HepG2 (cell line): ENCODE measurements around the gene HLF. TPM values are rescaled to one million over a fixed set of nuclear protein-coding genes. Genes with fewer than 3 reads are reported as not detected.

Source experiments
- GZF1 ChIP-seq: sonication (generic); formaldehyde crosslinking; IDR thresholded peaks from 2 replicates; pipeline ENCODE4 v1.5.1; 2020; ENCODE audit warnings: mild to moderate bottlenecking, missing genetic modification reagents
- MAFG ChIP-seq: sonication (generic); formaldehyde crosslinking; IDR thresholded peaks from 2 replicates; pipeline ENCODE4 v1.5.1; 2020; ENCODE audit warnings: mild to moderate bottlenecking, missing genetic modification reagents
- POLR2AphosphoS2 ChIP-seq: IDR thresholded peaks from 2 replicates; pipeline ENCODE4 v1.6.1; 2011; ENCODE audit warnings: low read depth, low read length, improper control_type of control experiment
- SNAPC4 ChIP-seq: sonication (generic); formaldehyde crosslinking; IDR thresholded peaks from 2 replicates; pipeline ENCODE4 v1.4.0; 2020; ENCODE audit warnings: mild to moderate bottlenecking, missing genetic modification reagents
- SOX13 ChIP-seq, 3 experiments: fragments of 450-650 bp in 1 of 3; sonication (generic) in 1 of 3; formaldehyde crosslinking in 1 of 3; IDR thresholded peaks in 2 of 3; conservative IDR thresholded peaks in 1 of 3; 2 replicates each; pipeline versions ENCODE4 v1.5.0 to v1.6.1; 2016 to 2020; ENCODE audit warnings: antibody characterized with exemption in 1 of 3, mild to moderate bottlenecking in 1 of 3, missing compliant biosample characterization in 1 of 3, missing genetic modification reagents in 1 of 3, moderate library complexity in 1 of 3
- SOX5 ChIP-seq: IDR thresholded peaks from 2 replicates; pipeline ENCODE4 v1.6.1; 2016; ENCODE audit warnings: borderline replicate concordance
- SOX6 ChIP-seq, 2 experiments: fragments of 450-650 bp in 1 of 2; sonication (generic) in 1 of 2; formaldehyde crosslinking in 1 of 2; IDR thresholded peaks; 2 replicates each; pipeline versions ENCODE4 v1.4.0 to v1.6.1; 2017 to 2020; ENCODE audit warnings: antibody characterized with exemption in 1 of 2, mild to moderate bottlenecking in 1 of 2, missing genetic modification reagents in 1 of 2
- XRCC5 ChIP-seq: fragments of 200-400 bp; formaldehyde crosslinking; optimal IDR thresholded peaks from 2 replicates; pipeline ENCODE3; 2017; ENCODE audit warnings: mild to moderate bottlenecking, low read length
- ZBTB38 ChIP-seq: sonication (generic); formaldehyde crosslinking; IDR thresholded peaks from 2 replicates; pipeline ENCODE4 v1.5.1; 2020; ENCODE audit warnings: mild to moderate bottlenecking, missing genetic modification reagents
- ZNF253 ChIP-seq: sonication (generic); formaldehyde crosslinking; IDR thresholded peaks from 2 replicates; pipeline ENCODE4 v1.8.0; 2022; ENCODE audit warnings: mild to moderate bottlenecking, missing genetic modification reagents, borderline replicate concordance
- ZNF335 ChIP-seq: sonication (generic); formaldehyde crosslinking; IDR thresholded peaks from 2 replicates; pipeline ENCODE4 v1.4.0; 2020; ENCODE audit warnings: missing genetic modification reagents
- ZNF501 ChIP-seq: sonication (generic); formaldehyde crosslinking; IDR thresholded peaks from 2 replicates; pipeline ENCODE4 v1.5.1; 2020; ENCODE audit warnings: mild to moderate bottlenecking, moderate library complexity, missing genetic modification reagents
- ZNF556 ChIP-seq: sonication (generic); formaldehyde crosslinking; IDR thresholded peaks from 2 replicates; pipeline ENCODE4 v1.4.0; 2020; ENCODE audit warnings: mild to moderate bottlenecking, missing genetic modification reagents, borderline replicate concordance
- ZNF619 ChIP-seq: sonication (generic); formaldehyde crosslinking; IDR thresholded peaks from 2 replicates; pipeline ENCODE4 v1.4.0; 2020; ENCODE audit warnings: mild to moderate bottlenecking, missing genetic modification reagents
- ZNF7 ChIP-seq: IDR thresholded peaks from 2 replicates; pipeline ENCODE4 v1.6.1; 2016; ENCODE audit warnings: missing biosample characterization, missing genetic modification reagents
- ZNF816 ChIP-seq: sonication (generic); formaldehyde crosslinking; IDR thresholded peaks from 2 replicates; pipeline ENCODE4 v1.8.0; 2022; ENCODE audit warnings: missing genetic modification reagents, mild to moderate bottlenecking, borderline replicate concordance
- polyA plus RNA-seq, 8 experiments: library from polyadenylated mRNA; depleted of rRNA in 3 of 8; stranded (reverse) in 7 of 8; unstranded in 1 of 8; fragments of >200 nt; fragmentation: Illumina TruSeq in 4 of 8; extraction: Trizol in 4 of 8; gene quantifications; 2 replicates each; pipeline versions ENCODE4 v1.2.1 to v1.2.3, GENCODE V29; 2011 to 2016; ENCODE audit warnings: low read depth in 4 of 8, missing spikeins in 1 of 8, mixed read lengths in 1 of 8; ENCODE audit not compliant: insufficient read depth in 1 of 8
- total RNA-seq, 5 experiments: library from RNA; depleted of rRNA; stranded (reverse); fragments of >200 nt; fragmentation: Illumina TruSeq; extraction: Trizol; gene quantifications; 2 replicates each; pipeline ENCODE4 v1.2.3, GENCODE V29; 2016; ENCODE audit warnings: low read depth in 1 of 5
- TF ChIP-seq, protein P1 (sequence below): sonication (generic); formaldehyde crosslinking; IDR thresholded peaks from 2 replicates; pipeline ENCODE4 v1.4.0; 2020; ENCODE audit warnings: missing genetic modification reagents, borderline replicate concordance
- TF ChIP-seq, protein P2 (sequence below): sonication (generic); formaldehyde crosslinking; IDR thresholded peaks from 2 replicates; pipeline ENCODE4 v1.8.0; 2022; ENCODE audit warnings: missing genetic modification reagents, low read depth, mild to moderate bottlenecking, borderline replicate concordance

The HLF gene
- total and polyA plus RNA-seq, 2 of the 13 experiments (the other 11 are each of a cell fraction or from before 2014, with no cell fraction given), result 202 to 346 TPM

DNA sequence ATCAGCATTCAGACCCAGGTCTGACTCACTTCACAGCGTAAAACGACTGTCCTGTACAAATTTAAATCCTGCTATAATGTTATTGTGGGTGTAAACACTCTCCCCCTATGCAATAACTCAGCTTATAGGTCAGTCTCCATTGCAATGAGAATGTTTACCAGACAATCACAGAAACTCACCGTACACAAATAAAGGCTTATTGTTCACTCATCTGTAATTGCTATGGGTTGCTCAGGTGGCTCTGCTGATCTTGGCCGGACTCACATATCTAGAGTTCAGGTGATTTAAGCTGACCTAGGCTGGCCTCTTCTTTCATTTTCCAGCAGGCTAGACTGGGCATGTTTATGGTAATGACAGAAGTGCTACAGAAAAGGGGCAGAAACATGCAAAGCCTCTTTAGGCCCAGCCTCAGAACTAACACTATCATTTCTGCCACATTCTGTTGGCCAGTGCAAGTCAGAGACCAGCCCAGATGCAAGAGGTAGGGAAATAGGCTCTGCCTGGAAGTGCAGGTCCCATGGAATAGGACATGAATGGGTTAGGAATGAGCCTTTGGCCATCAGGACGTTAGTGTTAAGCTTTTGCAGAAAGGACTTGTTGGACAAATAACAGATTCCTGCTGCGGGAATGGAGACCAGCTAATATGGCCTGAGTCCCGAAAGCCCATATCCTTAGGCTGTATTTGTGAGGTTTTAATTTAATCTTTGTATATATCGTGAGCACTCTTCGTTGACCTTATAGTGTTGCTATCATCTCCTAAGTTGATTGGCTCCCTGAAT lies 44.0 kb downstream of the HLF start (continued):
- TF ChIP-seq XRCC5 (no peak), POLR2AphosphoS2 (no peak; the same call in 1 of the 2 replicates), ZBTB38 (CRISPR knock-in tag) (0 out of 2 replicates have a peak, but pooled peaks have one; percentile 62), ZNF501 (CRISPR knock-in tag) (0 out of 2 replicates have a peak, but pooled peaks have one; percentile 44), SNAPC4 (CRISPR knock-in tag) (0 out of 2 replicates have a peak, but pooled peaks have one; percentile 18), ZNF335 (CRISPR knock-in tag) (0 out of 2 replicates have a peak, but pooled peaks have one; percentile 33), SOX6 (IDR thresholded peaks at IDR 0.05) (no peak), SOX6 (CRISPR knock-in tag; IDR thresholded peaks at IDR 0.05) (peak; percentile 44; the same call in 1 of the 2 replicates), ZNF7 (no peak), ZNF253 (CRISPR knock-in tag) (no peak), MAFG (no peak), ZNF556 (no peak), SOX13 (IDR thresholded peaks at IDR 0.05) (no peak), SOX13 (CRISPR knock-in tag; conservative IDR thresholded peaks at IDR 0.05 in 1 of 2, IDR thresholded peaks at IDR 0.05 in 1 of 2) (peak in 1 of 2 experiments; percentile 58; a peak in 1 of 4 replicates), ZNF816 (no peak), ZNF619 (CRISPR knock-in tag) (no peak), GZF1 (CRISPR knock-in tag) (no peak), SOX5 (CRISPR knock-in tag) (peak; percentile 33; the same call in 1 of the 2 replicates)
- TF ChIP-seq, protein P1, sequence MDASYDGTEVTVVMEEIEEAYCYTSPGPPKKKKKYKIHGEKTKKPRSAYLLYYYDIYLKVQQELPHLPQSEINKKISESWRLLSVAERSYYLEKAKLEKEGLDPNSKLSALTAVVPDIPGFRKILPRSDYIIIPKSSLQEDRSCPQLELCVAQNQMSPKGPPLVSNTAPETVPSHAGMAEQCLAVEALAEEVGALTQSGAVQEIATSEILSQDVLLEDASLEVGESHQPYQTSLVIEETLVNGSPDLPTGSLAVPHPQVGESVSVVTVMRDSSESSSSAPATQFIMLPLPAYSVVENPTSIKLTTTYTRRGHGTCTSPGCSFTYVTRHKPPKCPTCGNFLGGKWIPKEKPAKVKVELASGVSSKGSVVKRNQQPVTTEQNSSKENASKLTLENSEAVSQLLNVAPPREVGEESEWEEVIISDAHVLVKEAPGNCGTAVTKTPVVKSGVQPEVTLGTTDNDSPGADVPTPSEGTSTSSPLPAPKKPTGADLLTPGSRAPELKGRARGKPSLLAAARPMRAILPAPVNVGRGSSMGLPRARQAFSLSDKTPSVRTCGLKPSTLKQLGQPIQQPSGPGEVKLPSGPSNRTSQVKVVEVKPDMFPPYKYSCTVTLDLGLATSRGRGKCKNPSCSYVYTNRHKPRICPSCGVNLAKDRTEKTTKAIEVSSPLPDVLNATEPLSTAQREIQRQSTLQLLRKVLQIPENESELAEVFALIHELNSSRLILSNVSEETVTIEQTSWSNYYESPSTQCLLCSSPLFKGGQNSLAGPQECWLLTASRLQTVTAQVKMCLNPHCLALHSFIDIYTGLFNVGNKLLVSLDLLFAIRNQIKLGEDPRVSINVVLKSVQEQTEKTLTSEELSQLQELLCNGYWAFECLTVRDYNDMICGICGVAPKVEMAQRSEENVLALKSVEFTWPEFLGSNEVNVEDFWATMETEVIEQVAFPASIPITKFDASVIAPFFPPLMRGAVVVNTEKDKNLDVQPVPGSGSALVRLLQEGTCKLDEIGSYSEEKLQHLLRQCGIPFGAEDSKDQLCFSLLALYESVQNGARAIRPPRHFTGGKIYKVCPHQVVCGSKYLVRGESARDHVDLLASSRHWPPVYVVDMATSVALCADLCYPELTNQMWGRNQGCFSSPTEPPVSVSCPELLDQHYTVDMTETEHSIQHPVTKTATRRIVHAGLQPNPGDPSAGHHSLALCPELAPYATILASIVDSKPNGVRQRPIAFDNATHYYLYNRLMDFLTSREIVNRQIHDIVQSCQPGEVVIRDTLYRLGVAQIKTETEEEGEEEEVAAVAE, result peak; percentile 52; the same call in 1 of the 2 replicates
- TF ChIP-seq, protein P2, sequence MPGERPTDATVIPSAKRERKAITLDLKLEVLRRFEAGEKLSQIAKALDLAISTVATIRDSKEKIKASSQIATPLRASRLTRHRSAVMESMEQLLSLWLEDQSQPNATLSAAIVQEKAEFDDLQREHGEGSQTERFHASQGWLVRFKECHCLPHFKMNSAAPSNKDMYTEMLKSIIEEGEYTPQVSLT (CRISPR knock-in tag), result no peak
